Measurements from ENCODE around the gene MYT1.

- TF ChIP-seq RAD21 (IDR thresholded peaks at IDR 0.05; ENCODE audit: low read depth) (no peak), CEBPB (IDR thresholded peaks at IDR 0.05) (no peak)
Measured at GRCh38 chr20:64254571-64255360, 90.5 kb downstream of the MYT1 start.

Data from Ishikawa (cell line).